ENCODE results near the gene PRR22. TPM values are rescaled to one million over a fixed set of nuclear protein-coding genes. Genes with fewer than 3 reads are reported as not detected.
A peak's percentile ranks its signal among the peaks of the same experiment; 100 is the strongest.

PRR22 gene
- total and polyA plus RNA-seq, 2 donors (not counting 1 experiment from before 2014, with no cell fraction given): 3.4 to 5.6 TPM

- Histone ChIP-seq H3K9ac (ENCODE audit: low read length) (no peak overlapping the region), H3K9me3 (ENCODE audit: control extremely low read depth in 1 of 3, control insufficient read depth in 2 of 3, insufficient read depth in 1 of 3, low read length in 2 of 3) (peaks cover 0 to 45% (median 0%) of the 10 kb centered on the region in 3 donors), H3K36me3 (replicated peaks in 1 of 2; ENCODE audit: control extremely low read depth in 1 of 2, control insufficient read depth in 1 of 2, extremely low read depth in 1 of 2, insufficient read depth in 2 of 2, low read length in 1 of 2) (no peaks in the 10 kb centered on the region), H3K4me3 (ENCODE audit: control extremely low read depth in 1 of 5, extremely low read depth in 1 of 5, insufficient read depth in 1 of 5, low read depth in 2 of 5, low read length in 4 of 5) (no peak overlapping the region), H3K27me3 (replicated peaks in 1 of 4; ENCODE audit: control extremely low read depth in 1 of 4, control insufficient read depth in 3 of 4, insufficient read depth in 4 of 4, low read length in 3 of 4) (peaks cover 0 to 76% (median 29%) of the 10 kb centered on the region in 4 experiments), H2AFZ (ENCODE audit: insufficient read depth, low read depth, low read length, poor library complexity, severe bottlenecking) (no peak overlapping the region), H3K79me2 (ENCODE audit: control insufficient read depth, insufficient read depth, low read length) (no peaks in the 10 kb centered on the region), H3K4me2 (replicated peaks; ENCODE audit: low read depth, low read length, poor library complexity, severe bottlenecking) (peak overlapping the region; percentile 4), H3K27ac (ENCODE audit: low read length in 2 of 2) (no peak overlapping the region), H3K4me1 (ENCODE audit: control insufficient read depth in 2 of 2, insufficient read depth in 2 of 2, low read length in 2 of 2) (peaks cover 20 to 27% of the 10 kb centered on the region in 2 donors), H4K20me1 (ENCODE audit: control insufficient read depth, insufficient read depth, low read length, poor library complexity, severe bottlenecking) (no peaks in the 10 kb centered on the region)
- POLR2A ChIA-PET: no interaction called here
- no peak overlapping the region for H3K27ac Mint-ChIP-seq
- WGBS (ENCODE audit: insufficient coverage): 18% methylated on average over 23 of the region's 33 CpGs
- no peak for TF ChIP-seq CTCF (IDR thresholded peaks at IDR 0.05)
- TF ChIP-seq EZH2 (IDR thresholded peaks at IDR 0.05; ENCODE audit: borderline replicate concordance, insufficient read depth, low read depth, low read length, poor library complexity, severe bottlenecking): no peak
- peaks cover 29% of the 10 kb centered on the region for H3K27me3 Mint-ChIP-seq
- CTCF ChIA-PET: no interaction called here
- peak overlapping the region; percentile 47 for H3K4me3 Mint-ChIP-seq
- DNase-seq (no peak), ATAC-seq (ENCODE audit: low read depth) (no peak)
- intact Hi-C loops (cut with micrococcal nuclease): no loop called here
- no peaks in the 10 kb centered on the region for H3K9me3 Mint-ChIP-seq (ENCODE audit: insufficient read depth)
- peaks cover 22% of the 10 kb centered on the region for H3K4me1 Mint-ChIP-seq
Observed at GRCh38 chr19:5801796-5802619, 17.5 kb upstream of the PRR22 start.
